Measurements from ENCODE around the gene LCAT. TPM values are rescaled to one million over a fixed set of nuclear protein-coding genes. Genes with fewer than 3 reads are reported as not detected.

The LCAT gene
- total RNA-seq, 1 experiment from 2014 or later, result 14.0 TPM

DNA sequence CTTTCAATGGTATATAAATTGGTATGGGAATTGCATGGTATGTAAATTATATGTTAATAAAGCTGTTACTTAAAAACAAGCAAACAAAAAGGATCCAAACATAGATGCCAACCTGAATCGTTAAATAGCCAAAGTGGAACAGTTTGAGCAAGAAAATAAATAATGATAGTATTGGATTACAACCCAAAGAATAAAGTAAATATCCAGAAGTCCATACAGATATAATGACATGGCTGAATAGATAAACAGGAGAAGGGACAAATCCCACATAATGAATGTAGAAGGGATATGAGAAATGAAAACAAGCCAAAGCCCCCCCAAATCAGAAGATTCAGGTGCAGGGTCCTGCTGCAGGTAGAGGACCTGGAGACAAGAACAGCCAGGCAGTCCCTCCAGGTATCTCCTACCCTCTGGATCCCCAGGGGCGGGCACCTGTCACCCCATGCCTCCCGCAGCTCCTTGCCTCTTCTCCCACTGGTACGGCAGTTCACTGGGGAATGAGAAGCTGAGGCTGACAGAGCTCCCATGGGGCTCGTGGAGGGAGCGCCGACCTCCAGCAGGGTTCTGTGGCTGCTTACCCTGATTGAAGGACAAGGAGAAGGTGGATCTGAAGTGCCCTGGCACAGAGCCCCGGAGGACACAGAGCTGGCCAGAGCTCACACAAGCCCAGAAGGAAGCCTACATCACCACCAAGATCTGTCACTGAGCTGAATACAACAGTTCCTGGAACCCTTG, 9.9 kb upstream of the LCAT start:
- CTCF ChIA-PET, result no interaction called here
- H3K36me3 ChIP-seq (ENCODE audit: control insufficient read depth, insufficient read depth, low read length), result no peaks in the 10 kb centered on the region

GRCh38 chr16:67951485-67951884, 7.6 kb upstream of the LCAT start:
- CTCF ChIA-PET, result interaction anchor here (0.6 kb wide), 1 partner anchor 12 kb away, joined by 3 read pairs; no protein-coding TSS in a partner anchor
- POLR2A ChIA-PET, result no interaction called here
- intact Hi-C loops (cut with micrococcal nuclease; ENCODE audit: unreplicated experiment), result no loop called here
- BruUV-seq (replicated peaks), result no TSS peak
- Histone ChIP-seq H3K4me1 (ENCODE audit: control insufficient read depth, insufficient read depth, low read length) (no peaks in the 10 kb centered on the region), H3K27me3 (ENCODE audit: control insufficient read depth, insufficient read depth, low read length) (no peaks in the 10 kb centered on the region), H3K27ac (ENCODE audit: low read length) (no peak overlapping the region), H3K4me3 (ENCODE audit: low read depth in 2 of 2, low read length in 2 of 2) (no peak overlapping the region), H3K9me3 (ENCODE audit: control insufficient read depth, insufficient read depth, low read depth, low read length) (no peaks in the 10 kb centered on the region), H3K36me3 (ENCODE audit: control insufficient read depth, insufficient read depth, low read length) (no peaks in the 10 kb centered on the region)
- TF ChIP-seq SIN3A (IDR thresholded peaks at IDR 0.05; ENCODE audit: borderline replicate concordance, insufficient read depth, low read depth, low read length) (no peak), POLR2AphosphoS5 (IDR thresholded peaks at IDR 0.05; ENCODE audit: low read depth, low read length) (no peak), TCF7L2 (IDR thresholded peaks at IDR 0.05; ENCODE audit: low read depth, low read length) (no peak)
- TF ChIP-seq, protein P1, sequence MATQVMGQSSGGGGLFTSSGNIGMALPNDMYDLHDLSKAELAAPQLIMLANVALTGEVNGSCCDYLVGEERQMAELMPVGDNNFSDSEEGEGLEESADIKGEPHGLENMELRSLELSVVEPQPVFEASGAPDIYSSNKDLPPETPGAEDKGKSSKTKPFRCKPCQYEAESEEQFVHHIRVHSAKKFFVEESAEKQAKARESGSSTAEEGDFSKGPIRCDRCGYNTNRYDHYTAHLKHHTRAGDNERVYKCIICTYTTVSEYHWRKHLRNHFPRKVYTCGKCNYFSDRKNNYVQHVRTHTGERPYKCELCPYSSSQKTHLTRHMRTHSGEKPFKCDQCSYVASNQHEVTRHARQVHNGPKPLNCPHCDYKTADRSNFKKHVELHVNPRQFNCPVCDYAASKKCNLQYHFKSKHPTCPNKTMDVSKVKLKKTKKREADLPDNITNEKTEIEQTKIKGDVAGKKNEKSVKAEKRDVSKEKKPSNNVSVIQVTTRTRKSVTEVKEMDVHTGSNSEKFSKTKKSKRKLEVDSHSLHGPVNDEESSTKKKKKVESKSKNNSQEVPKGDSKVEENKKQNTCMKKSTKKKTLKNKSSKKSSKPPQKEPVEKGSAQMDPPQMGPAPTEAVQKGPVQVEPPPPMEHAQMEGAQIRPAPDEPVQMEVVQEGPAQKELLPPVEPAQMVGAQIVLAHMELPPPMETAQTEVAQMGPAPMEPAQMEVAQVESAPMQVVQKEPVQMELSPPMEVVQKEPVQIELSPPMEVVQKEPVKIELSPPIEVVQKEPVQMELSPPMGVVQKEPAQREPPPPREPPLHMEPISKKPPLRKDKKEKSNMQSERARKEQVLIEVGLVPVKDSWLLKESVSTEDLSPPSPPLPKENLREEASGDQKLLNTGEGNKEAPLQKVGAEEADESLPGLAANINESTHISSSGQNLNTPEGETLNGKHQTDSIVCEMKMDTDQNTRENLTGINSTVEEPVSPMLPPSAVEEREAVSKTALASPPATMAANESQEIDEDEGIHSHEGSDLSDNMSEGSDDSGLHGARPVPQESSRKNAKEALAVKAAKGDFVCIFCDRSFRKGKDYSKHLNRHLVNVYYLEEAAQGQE (IDR thresholded peaks at IDR 0.05; ENCODE audit: insufficient read depth in 1 of 2, low read depth in 2 of 2, low read length in 1 of 2), result no peak
- TF ChIP-seq, protein P2, sequence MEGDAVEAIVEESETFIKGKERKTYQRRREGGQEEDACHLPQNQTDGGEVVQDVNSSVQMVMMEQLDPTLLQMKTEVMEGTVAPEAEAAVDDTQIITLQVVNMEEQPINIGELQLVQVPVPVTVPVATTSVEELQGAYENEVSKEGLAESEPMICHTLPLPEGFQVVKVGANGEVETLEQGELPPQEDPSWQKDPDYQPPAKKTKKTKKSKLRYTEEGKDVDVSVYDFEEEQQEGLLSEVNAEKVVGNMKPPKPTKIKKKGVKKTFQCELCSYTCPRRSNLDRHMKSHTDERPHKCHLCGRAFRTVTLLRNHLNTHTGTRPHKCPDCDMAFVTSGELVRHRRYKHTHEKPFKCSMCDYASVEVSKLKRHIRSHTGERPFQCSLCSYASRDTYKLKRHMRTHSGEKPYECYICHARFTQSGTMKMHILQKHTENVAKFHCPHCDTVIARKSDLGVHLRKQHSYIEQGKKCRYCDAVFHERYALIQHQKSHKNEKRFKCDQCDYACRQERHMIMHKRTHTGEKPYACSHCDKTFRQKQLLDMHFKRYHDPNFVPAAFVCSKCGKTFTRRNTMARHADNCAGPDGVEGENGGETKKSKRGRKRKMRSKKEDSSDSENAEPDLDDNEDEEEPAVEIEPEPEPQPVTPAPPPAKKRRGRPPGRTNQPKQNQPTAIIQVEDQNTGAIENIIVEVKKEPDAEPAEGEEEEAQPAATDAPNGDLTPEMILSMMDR (IDR thresholded peaks at IDR 0.05), result no peak
- DNase-seq (ENCODE audit: low read depth, low spot score) (no peak), ATAC-seq (no peak)
- in situ Hi-C loops (cut with HindIII; ENCODE audit: low pct_unique_long_range_greater_than_20kb, low sequenced_read_pairs), result no loop called here

More for the DNA sequence above, 9.9 kb upstream of the LCAT start:
- DNase-seq (ENCODE audit: low read depth, low spot score), result no peak
- intact Hi-C loops (cut with micrococcal nuclease; ENCODE audit: unreplicated experiment), result no loop called here
- Histone ChIP-seq H3K4me1 (ENCODE audit: control insufficient read depth, insufficient read depth, low read length) (no peaks in the 10 kb centered on the region), H3K27me3 (ENCODE audit: control insufficient read depth, insufficient read depth, low read length) (no peaks in the 10 kb centered on the region), H3K9me3 (ENCODE audit: control insufficient read depth, insufficient read depth, low read depth, low read length) (no peaks in the 10 kb centered on the region), H3K27ac (ENCODE audit: low read length) (no peak overlapping the region), H3K4me3 (ENCODE audit: low read depth in 2 of 2, low read length in 2 of 2) (no peak overlapping the region)
- POLR2A ChIA-PET, result no interaction called here
- ATAC-seq, result no peak
- in situ Hi-C loops (cut with HindIII; ENCODE audit: low pct_unique_long_range_greater_than_20kb, low sequenced_read_pairs), result no loop called here
- BruUV-seq (replicated peaks), result no TSS peak
- TF ChIP-seq, protein P1 (IDR thresholded peaks at IDR 0.05; ENCODE audit: insufficient read depth in 1 of 2, low read depth in 2 of 2, low read length in 1 of 2), result no peak
- TF ChIP-seq TCF7L2 (IDR thresholded peaks at IDR 0.05; ENCODE audit: low read depth, low read length) (no peak), SIN3A (IDR thresholded peaks at IDR 0.05; ENCODE audit: borderline replicate concordance, insufficient read depth, low read depth, low read length) (no peak), POLR2AphosphoS5 (IDR thresholded peaks at IDR 0.05; ENCODE audit: low read depth, low read length) (no peak)
- TF ChIP-seq, protein P2 (IDR thresholded peaks at IDR 0.05), result no peak
